HG02970 (cell line): Measurements from ENCODE around the gene LAMC3.
"Not testable (repeated sequence)": the region's sequence is repeated elsewhere in the genome, so short reads cannot be mapped to it uniquely, and the experiment has no call there.

Experiments used
- ATAC-seq: cut with Tn5 transposase; IDR thresholded peaks from one replicate; pipeline ENCODE4 v1.9.1; 2021; ENCODE audit warnings: mild to moderate bottlenecking, moderate library complexity, moderate number of reproducible peaks; ENCODE audit not compliant: unreplicated experiment, low FRiP score

The LAMC3 gene

DNA sequence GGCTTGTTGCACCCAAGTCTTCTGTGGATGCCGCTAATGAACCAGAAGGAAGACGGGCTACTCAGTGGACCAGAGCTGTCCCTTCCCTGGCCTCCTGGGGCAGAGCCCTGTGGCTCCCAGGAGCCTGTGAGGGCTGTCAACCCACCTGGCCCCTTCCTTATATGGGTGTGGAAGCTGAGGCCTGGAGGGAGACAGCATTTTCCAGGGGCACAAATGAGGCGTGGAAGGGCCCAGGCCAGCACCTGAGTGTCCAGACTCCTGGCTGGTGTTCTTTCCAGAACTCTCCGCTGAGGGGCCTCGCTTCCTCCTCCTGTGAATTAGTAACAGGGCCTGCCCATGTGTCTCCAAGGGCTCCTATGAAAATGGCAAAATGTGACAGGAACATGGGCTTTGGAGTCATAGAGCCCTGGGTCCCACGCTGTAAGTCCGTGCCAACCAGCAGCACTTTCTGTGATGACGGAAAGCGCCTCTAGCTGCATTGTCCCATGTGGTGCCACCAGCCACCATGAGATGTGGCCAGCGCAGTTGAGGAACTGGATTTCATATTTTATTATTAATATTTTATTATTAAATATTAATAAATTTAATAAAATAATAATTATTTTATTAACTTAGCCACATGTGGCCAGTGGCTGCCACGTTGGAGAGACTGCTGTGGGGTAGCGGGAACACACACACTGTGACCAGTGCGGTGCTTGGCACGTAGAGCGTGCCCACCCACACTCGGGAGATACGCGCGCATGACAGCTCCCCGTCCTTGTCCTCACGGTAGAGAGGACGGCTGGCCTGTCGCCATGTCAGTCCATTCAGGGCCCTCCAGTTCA, 18.3 kb downstream of the LAMC3 start:
- ATAC-seq: no peak

GRCh38 chr9:131027872-131028179, 18.9 kb downstream of the LAMC3 start:
- no peak for ATAC-seq

- ATAC-seq: no peak
These were observed 19.4 kb downstream of the LAMC3 start for GRCh38 chr9:131028221-131028884.

GRCh38 chr9:131028931-131029573, 20.1 kb downstream of the LAMC3 start:
- no peak for ATAC-seq

- no peak for ATAC-seq
These were observed 20.6 kb downstream of the LAMC3 start for GRCh38 chr9:131029574-131029952.

DNA sequence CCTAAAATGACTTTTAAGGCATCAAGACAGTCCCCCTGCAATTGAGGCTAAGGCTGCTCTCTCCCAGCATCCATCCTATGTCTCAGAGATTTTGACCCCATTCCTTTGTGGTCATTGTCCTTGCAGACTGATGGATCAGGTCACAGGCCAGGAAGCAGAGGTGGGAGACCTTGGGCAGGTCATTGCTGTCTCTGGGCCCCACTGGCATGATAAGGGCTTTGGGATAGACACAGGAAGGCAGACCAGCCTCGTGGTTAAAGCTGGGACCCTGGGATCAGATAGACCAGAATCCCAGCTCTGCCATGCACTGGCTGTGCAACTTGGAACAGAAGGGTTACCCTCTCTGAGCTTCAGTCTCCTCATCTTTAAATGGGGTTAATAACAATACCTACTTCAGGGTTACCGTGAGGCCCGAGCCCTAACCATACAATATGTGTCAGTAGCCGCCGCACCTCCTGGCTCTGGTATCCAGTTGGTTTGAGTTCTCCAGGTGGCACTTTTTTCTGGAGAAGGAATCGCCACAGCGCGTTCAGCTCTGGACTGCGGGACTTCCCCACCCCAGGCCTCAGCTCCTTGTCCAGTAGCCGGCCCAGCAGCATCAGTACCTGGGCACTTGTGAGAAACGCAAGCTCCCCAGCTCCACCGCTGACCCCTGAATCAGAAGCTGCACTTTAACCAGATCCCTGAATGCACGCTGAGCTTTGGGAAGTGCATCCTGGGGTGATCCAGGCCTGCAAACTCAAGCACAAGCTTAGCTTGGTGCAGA, 21.4 kb downstream of the LAMC3 start:
- ATAC-seq: no peak

DNA sequence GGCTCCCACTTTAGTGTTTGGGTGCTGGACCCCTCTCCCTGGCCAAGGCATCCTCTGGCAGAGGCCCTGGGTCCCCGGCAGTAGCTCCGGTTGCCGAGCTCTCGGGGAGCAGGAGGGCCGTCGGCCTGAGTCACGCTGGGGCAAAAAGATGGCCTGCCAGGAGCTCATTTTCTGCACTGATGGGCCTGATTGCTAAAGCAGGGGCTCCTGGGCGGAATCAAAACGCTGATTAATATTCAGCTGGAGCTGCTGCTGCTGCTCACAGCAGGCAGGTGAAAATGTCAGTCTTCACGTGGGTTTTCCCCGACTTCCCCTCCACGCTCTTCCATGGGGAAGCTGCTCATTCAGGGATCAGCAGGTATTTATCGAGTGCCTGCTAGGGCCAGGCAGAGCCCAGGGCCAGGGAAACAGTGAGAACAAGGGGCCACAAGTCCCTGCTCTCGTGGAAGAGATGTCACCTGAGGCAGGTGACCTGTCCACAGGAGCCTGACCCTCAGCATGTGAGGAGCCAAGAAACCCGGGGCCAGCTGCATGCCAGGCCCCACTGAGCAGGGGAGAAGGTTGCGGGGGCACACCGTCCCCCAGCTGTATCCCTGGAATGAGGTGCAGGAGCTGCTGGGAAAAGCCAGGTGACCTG, 22.1 kb downstream of the LAMC3 start:
- no peak for ATAC-seq

DNA sequence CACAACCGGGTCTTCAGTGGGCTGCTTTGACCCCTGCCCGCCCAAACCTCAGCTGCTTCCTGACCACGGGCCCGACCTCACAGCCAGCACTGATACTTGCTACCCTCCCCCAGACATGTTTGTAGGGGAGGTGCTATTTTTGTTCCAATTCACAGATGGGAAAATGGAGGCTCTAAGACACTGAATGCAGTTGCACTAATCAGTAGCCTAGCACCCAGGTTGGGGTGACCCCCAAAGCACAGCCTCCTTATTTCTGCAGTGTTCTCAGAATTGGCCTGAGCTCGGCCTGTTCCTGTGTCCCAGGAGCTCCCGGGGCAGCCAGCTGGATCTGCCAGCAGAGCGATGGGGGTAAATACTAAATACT, 22.6 kb downstream of the LAMC3 start:
- ATAC-seq: no peak

- ATAC-seq: no peak
These were observed 23.4 kb downstream of the LAMC3 start for GRCh38 chr9:131032384-131032783.

- no peak for ATAC-seq
These were observed 24.6 kb downstream of the LAMC3 start for GRCh38 chr9:131033269-131034224.

- no peak for ATAC-seq
These were observed 25.3 kb downstream of the LAMC3 start for GRCh38 chr9:131034268-131034667.

- ATAC-seq: not testable (repeated sequence)
These were observed 25.8 kb downstream of the LAMC3 start for GRCh38 chr9:131034749-131035148.

- ATAC-seq: no peak
These were observed 26.6 kb downstream of the LAMC3 start for GRCh38 chr9:131035548-131035947.

DNA sequence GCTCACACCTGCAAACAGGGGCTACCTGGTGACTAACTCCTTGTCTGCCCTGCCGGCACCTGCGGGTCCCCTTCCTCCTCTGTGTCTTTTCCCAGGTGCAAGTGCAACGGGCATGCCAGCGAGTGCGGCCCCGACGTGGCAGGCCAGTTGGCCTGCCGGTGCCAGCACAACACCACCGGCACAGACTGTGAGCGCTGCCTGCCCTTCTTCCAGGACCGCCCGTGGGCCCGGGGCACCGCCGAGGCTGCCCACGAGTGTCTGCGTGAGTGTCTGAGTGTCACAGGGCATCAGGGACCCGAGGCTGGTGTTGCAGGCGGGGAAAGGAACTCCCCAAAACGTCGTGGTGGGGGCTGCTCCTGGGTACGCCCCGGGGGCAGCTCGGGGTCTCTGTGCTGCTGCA, 27.1 kb downstream of the LAMC3 start:
- no peak for ATAC-seq

- no peak for ATAC-seq
These were observed 27.8 kb downstream of the LAMC3 start for GRCh38 chr9:131036529-131037334.

DNA sequence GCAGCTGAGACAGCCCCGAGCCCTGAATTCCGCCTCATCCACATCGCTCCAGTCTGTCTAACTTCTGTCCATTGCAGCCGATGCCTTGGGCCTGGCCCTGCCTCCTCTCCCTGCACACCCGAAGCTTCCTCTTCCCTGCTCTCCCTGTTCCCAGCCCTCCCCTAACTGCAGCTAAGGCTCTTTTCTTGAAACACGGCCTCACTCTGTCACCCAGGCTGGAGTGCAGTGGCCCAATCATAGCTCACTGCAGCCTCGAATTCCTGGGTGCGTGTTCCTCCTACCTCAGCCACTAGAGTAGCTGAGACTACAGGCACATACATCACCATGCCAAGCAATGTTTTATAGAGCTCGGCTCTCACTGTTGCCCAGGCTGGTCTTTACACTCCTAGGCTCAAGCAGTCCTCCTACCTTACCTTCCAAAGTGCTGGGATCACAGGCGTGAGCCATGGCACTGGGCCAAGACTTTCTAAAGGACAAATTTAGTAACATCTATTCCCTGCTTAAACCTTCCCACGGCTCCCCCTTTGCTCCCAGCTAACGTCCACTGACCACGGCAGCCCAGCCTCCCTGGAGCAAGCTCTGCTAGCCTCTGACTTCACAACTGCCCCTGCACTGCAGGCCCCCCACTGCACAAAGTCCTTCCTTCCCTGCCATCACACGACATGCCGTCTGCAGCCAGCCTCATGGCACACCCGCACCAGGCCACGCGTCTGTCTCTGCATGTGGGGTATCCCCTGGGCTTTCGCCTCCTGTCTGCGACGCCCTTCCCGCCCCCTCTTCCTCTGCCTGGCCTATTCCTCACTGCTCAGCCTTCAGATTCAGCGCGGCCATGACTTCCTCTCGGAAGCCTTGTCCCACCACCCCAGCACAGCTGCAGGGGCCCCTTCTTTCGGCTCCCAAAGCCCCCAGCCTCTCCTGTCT, 28.6 kb downstream of the LAMC3 start:
- ATAC-seq: no peak

DNA sequence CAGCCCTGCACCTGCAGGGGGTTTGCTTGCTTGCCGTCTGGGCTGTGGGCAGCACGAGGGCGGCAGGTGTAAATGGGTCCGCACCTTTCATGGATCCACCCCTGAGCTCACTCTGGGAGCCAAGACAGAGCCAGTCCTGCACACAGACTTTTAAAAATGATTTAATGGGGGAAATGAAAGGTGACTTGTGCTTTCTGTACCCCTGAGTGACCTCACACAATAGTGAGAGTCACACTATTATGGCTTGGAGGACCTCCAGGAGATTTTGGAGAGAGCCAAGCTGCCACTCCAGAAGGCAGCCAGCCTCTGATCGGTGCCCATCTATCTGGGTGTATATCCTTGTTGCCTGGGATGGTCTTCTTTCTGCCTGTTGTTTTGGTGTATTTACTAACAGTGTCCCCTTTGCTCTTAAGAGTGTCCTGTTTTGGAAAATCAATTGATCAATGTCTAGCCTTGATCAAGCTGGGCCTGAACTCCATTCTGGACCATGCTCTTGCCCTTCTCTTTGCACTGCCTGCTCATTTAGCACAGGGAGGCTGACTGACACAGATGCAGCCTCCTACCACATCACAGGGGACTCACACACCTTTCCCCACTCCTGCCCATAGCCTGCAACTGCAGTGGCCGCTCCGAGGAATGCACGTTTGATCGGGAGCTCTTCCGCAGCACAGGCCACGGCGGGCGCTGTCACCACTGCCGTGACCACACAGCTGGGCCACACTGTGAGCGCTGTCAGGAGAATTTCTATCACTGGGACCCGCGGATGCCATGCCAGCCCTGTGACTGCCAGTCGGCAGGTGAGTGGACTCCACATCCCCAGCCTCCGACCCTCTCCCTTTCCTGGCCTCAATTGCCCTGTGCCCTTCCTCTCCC, 29.5 kb downstream of the LAMC3 start:
- ATAC-seq: no peak
